Jurkat, Clone E6-1 (cell line): Measurements from ENCODE around the gene PKD1L1. TPM values are rescaled to one million over a fixed set of nuclear protein-coding genes. Genes with fewer than 3 reads are reported as not detected.
"Not testable (repeated sequence)": the region's sequence is repeated elsewhere in the genome, so short reads cannot be mapped to it uniquely, and the experiment has no call there.

Experiments used
- DNase-seq: peaks from one replicate; pipeline ENCODE4 v3.0.0-alpha.2; 2011; ENCODE audit warnings: low read depth, low spot score
- H3K4me3 ChIP-seq: 2 replicates; pipeline ENCODE4 v1.5.1; 2011; ENCODE audit warnings: mild to moderate bottlenecking, low read length, control low read depth, moderate library complexity
- polyA plus RNA-seq: library from polyadenylated mRNA; unstranded; fragments of >200 nt; gene quantifications from one replicate; pipeline ENCODE4 v1.2.1, GENCODE V29; 2012; ENCODE audit warnings: missing spikeins; ENCODE audit not compliant: insufficient read length, insufficient read depth

Gene PKD1L1, protein sequence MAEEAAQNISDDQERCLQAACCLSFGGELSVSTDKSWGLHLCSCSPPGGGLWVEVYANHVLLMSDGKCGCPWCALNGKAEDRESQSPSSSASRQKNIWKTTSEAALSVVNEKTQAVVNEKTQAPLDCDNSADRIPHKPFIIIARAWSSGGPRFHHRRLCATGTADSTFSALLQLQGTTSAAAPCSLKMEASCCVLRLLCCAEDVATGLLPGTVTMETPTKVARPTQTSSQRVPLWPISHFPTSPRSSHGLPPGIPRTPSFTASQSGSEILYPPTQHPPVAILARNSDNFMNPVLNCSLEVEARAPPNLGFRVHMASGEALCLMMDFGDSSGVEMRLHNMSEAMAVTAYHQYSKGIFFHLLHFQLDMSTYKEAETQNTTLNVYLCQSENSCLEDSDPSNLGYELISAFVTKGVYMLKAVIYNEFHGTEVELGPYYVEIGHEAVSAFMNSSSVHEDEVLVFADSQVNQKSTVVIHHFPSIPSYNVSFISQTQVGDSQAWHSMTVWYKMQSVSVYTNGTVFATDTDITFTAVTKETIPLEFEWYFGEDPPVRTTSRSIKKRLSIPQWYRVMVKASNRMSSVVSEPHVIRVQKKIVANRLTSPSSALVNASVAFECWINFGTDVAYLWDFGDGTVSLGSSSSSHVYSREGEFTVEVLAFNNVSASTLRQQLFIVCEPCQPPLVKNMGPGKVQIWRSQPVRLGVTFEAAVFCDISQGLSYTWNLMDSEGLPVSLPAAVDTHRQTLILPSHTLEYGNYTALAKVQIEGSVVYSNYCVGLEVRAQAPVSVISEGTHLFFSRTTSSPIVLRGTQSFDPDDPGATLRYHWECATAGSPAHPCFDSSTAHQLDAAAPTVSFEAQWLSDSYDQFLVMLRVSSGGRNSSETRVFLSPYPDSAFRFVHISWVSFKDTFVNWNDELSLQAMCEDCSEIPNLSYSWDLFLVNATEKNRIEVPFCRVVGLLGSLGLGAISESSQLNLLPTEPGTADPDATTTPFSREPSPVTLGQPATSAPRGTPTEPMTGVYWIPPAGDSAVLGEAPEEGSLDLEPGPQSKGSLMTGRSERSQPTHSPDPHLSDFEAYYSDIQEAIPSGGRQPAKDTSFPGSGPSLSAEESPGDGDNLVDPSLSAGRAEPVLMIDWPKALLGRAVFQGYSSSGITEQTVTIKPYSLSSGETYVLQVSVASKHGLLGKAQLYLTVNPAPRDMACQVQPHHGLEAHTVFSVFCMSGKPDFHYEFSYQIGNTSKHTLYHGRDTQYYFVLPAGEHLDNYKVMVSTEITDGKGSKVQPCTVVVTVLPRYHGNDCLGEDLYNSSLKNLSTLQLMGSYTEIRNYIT (N-terminal part only)
- not detected for polyA plus RNA-seq

- H3K4me3 ChIP-seq, result no peak within 1 kb of the TSS
- no peak for DNase-seq
Measured at GRCh38 chr7:47948141-47948790, at the start of gene PKD1L1. Gene PKD1L1, minus strand, starts transcription at chr7:47948466. Its CDS starts 26 bp downstream, at chr7:47948440.

DNA sequence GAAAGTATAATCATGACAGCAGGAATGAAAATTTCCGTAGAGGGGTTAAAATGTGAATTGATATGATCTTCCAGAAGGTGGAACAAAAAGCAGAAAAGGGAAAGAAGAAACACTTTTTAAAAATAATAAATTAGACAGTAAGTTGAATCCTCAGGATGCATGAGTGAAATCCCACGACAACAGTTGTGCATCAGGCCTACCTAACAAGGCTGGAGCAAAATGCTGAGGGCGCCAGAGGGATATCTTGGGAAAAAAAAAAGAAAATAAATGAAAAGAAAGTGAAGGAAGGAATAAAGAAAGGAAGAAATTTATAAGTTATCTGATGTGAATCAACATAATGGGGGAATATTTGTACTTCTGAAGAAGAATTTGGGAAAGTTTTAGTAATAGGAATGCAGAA is 44.2 kb upstream of the PKD1L1 start:
- DNase-seq, result no peak
- H3K4me3 ChIP-seq, result no peak overlapping the region

- no peak for DNase-seq
- no peak overlapping the region for H3K4me3 ChIP-seq
Measured at GRCh38 chr7:47991741-47992311, 43.6 kb upstream of the PKD1L1 start.

DNA sequence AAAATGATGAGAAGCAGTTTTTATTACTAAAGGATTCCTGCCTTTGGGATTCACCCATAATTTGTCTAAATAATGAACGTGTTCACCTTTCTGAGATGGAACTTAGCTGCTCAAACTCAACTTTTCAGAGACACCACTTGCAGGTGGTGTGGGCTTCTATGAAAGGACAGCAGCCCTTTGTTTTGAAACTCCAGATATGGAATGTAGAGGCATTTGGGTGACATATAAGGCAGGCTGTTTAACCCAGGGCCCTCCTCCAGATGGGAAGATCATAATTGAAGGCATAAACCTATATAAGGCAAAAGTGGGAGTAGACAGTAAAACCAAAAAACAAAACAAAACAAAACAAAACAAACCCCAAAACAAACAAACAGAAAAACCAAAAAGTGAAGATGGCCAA is 43.0 kb upstream of the PKD1L1 start:
- no peak for DNase-seq
- no peak overlapping the region for H3K4me3 ChIP-seq

GRCh38 chr7:47990592-47990991 is 42.3 kb upstream of the PKD1L1 start:
- H3K4me3 ChIP-seq, result no peak overlapping the region
- no peak for DNase-seq

- not testable (repeated sequence) for H3K4me3 ChIP-seq
Measured at GRCh38 chr7:47989607-47990400, 41.5 kb upstream of the PKD1L1 start.

DNA sequence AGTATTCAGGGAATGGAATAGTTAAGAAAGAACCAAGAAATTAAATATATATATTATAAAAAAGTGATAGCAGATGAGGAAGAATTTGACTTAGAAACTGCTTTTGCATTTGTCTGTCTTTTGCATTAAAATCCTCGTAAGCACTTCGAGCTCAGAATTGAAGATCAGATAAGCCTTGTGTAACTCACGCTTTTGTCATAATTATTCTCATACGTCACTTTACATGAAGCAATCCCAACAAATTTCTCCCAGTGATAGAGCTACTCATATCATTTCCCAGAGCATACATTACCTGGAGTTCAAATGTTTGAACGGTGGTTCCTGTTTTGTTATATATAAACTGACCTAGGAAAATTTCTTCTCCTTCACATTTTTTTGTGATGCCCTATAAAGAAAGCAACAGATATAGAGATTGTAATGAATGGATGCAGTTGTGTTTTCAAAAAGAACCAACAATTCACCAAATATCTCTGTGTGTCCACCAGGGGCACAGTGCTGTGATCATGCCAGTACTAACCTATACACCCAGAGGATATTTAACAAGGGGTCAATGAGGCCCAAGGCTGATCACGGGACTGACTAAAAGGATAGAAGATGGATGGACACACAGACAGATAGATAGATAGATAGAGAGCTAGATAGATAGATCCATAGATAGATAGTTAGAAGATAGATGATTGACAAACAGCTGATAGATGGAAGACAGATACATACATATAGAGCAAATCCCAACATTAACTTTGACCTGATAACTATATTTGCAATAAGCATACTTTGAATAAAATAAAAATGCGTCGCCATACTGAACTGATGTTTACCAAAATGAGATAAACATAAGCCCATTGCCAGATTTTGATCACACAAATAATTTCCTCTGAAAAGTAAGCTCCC is 40.5 kb upstream of the PKD1L1 start:
- DNase-seq, result no peak

More at GRCh38 chr7:47989607-47990400, 41.5 kb upstream of the PKD1L1 start:
- not testable (repeated sequence) for DNase-seq

GRCh38 chr7:47982610-47983009 is 34.3 kb upstream of the PKD1L1 start:
- no peak for DNase-seq
- no peak overlapping the region for H3K4me3 ChIP-seq

More for the DNA sequence above, 40.5 kb upstream of the PKD1L1 start:
- H3K4me3 ChIP-seq, result no peak overlapping the region

DNA sequence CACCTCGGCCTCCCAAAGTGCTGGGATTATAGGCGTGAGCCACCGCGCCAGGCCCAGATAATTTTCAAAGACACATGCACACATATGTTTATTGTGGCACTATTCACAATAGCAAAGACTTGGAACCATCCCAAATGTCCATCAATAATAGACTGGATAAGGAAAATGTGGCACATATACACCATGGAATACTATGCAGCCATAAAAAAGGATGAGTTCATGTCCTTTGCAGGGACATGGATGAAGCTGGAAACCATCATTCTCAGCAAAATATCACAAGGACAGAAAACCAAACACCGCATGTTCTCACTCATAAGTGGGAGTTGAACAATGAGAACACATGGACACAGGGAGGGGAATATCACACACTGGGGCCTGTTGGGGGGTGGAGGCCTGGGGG is 32.4 kb upstream of the PKD1L1 start:
- not testable (repeated sequence) for DNase-seq, H3K4me3 ChIP-seq

DNA sequence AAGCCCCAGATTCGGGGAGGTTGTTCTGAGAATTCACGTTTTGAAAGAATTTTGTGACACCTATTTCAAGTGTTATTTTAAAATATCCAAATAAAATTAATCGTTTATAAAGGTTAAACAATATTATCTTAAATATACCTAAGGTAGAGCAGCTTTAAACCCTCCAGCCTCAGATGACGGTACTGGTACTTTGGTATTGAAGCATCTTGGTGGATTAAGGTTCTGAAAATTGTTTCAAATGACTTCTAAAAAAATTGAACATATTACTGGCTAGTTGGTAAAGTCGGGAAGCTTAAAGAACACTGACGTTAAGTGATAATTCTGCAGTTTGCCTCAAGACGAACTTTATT is 31.5 kb upstream of the PKD1L1 start:
- DNase-seq, result no peak
- peak overlapping the region; percentile 75 for H3K4me3 ChIP-seq

DNA sequence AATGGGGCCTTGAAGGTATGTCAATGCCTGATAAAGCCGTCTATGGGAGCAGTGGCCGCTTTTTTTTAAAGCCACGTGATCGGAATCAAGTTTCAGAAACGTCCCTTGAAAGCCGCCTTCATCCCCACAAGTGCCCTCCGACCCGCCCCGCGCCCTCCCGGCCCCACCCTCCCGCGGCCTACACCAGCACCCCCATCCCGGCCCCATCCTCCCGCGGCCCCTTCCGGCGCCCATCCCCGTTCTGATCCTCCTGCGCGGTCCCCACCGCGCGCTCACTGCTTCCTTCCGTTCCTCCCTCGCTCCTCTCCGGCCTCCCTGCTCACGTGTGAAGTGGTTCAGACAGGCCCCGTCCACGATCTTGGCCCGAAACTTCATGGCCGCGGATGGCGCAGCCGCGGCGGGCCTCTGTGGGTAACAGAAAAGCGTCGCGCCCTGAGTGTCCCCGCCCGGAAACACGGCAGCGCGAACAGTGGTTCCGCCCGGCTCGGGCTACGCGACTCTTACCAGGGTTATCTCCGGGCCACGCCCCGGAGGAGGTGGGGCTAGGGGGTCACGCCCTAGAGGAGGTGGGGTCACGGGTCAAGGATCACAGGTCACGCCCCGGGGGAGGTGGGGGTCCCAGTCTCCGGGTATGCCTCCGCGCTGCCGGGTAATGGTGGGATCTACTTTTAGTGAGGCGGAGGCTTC is 31.0 kb upstream of the PKD1L1 start, which contains the start of gene HUS1:
Gene HUS1, minus strand, starts transcription at position 471 of the 687 bp plus-strand sequence. Its CDS starts 96 bp downstream, at position 375.
- DNase-seq, result peak; percentile 98
- peak within 1 kb of the TSS; percentile 75 for H3K4me3 ChIP-seq

DNA sequence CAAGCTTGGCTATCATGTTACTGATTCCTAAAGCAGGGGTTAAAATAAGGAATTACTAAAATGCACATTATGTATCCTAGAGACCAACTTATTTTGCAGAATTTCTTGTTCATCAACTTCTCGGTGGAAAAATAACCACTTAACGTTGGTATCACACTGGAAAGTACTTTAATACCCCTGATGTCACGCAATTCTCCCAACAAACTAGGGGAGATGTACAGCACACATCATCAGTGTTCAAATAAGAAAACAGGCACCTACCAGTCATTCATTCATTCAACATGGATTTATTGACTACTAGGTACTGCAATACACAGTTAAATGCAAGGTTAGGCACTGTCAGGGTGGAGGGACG is 30.5 kb upstream of the PKD1L1 start:
- no peak for DNase-seq
- H3K4me3 ChIP-seq, result peak overlapping the region; percentile 75

GRCh38 chr7:47973739-47974138 is 25.5 kb upstream of the PKD1L1 start:
- no peak overlapping the region for H3K4me3 ChIP-seq
- DNase-seq, result no peak

DNA sequence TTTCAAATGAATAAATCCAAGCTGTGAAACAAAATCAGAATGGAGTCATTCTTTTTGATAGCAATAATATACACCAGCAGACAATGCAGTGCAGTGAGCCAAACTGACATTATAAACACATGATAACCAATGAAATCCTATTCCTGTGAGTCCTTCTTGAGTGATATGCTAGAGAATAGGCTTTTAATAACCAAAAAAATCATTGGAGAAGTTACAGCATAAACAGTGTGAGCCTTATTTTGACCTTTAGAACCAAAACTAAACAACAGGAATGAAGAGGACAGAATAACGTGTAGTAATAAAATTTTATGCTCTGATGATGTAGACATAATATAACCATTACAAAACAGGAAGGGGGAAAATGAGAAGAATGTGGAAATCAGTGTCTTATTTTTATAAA is 22.5 kb upstream of the PKD1L1 start:
- DNase-seq, result no peak
- H3K4me3 ChIP-seq, result no peak overlapping the region

DNA sequence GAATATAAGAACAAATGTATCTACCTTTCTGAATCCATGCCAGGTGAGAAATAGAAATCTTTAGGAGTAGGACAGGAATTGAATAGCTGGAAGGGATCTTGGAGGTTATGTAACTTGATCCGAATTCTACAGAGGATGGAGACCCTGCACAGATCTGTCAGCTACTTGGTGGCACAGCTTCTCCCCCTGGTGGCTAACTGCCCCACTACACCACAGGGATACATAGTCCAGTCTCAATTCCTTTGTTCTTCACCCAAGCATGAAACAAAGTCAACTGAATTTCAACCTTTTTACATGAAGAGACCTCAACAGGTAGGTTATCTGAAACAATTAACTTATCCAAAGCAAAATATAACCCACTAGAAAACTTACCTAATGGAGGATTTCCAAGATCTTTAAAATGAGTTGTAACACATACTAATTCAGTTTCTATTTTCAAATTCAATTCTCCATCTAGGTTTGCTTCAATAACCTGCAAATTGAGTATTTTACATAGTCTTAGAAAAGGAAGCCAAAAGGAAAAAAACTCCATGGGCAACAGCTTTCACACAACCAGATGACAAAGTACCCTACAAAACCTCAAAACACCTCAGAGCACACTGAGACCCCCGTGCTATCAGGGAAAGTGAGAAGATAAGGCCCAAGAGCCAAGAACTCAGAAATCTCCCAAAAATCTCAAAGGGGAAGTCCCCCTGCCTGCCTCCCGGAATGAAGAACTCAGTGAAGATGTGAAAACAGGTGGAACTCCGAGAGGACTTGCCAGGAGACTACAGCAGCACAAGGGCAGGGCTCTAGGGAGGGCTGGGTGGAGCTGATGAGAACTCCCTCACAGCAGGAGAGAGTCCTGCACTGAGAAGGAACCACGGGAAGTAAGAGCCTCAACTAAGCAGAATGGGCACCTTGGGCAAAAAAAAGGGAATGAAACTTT is 20.8 kb upstream of the PKD1L1 start:
- H3K4me3 ChIP-seq, result no peak overlapping the region
- DNase-seq, result peak; percentile 54
